GM08714 (cell line): ENCODE measurements around the gene UPK1A.

Source experiments
- H3K4me3 ChIP-seq: fragments of 200-500 bp; sonication (Bioruptor generic); 2 replicates; pipeline ENCODE4 v1.5.1; 2014; ENCODE audit warnings: mild to moderate bottlenecking, low read length, inconsistent platforms
- ZNF274 ChIP-seq: IDR thresholded peaks from 2 replicates; pipeline ENCODE4 v1.6.1; 2012; ENCODE audit warnings: mild to moderate bottlenecking, low read depth, low read length

UPK1A gene

GRCh38 chr19:35724560-35724959 is 58.2 kb downstream of the UPK1A start:
- TF ChIP-seq ZNF274: no peak
- H3K4me3 ChIP-seq: no peak overlapping the region

GRCh38 chr19:35725216-35725861 is 59.0 kb downstream of the UPK1A start:
- H3K4me3 ChIP-seq: no peak overlapping the region
- no peak for TF ChIP-seq ZNF274

- no peak overlapping the region for H3K4me3 ChIP-seq
- TF ChIP-seq ZNF274: no peak
Observed at GRCh38 chr19:35727053-35727955, 61.0 kb downstream of the UPK1A start.
